Astrocyte of the cerebellum (primary cell): ENCODE measurements around the gene APPBP2.

Experiments
- DNase-seq: peaks from one replicate; pipeline ENCODE4 v3.0.0-alpha.2; 2011; ENCODE audit warnings: low read depth
- H3K4me3 ChIP-seq: 2 replicates; pipeline ENCODE4 v1.5.1; 2011; ENCODE audit warnings: mild to moderate bottlenecking, low read depth, low read length, moderate library complexity
- CTCF ChIP-seq: IDR thresholded peaks from 2 replicates; pipeline ENCODE4 v1.5.1; 2012; ENCODE audit warnings: low read length, low read depth, moderate library complexity, mild to moderate bottlenecking; ENCODE audit errors: missing control alignments
- in situ Hi-C: cut with HindIII; loops from 2 replicates; pipeline ENCODE4 v1.10.0; 2017; ENCODE audit warnings: low sequenced_read_pairs

Gene APPBP2, protein sequence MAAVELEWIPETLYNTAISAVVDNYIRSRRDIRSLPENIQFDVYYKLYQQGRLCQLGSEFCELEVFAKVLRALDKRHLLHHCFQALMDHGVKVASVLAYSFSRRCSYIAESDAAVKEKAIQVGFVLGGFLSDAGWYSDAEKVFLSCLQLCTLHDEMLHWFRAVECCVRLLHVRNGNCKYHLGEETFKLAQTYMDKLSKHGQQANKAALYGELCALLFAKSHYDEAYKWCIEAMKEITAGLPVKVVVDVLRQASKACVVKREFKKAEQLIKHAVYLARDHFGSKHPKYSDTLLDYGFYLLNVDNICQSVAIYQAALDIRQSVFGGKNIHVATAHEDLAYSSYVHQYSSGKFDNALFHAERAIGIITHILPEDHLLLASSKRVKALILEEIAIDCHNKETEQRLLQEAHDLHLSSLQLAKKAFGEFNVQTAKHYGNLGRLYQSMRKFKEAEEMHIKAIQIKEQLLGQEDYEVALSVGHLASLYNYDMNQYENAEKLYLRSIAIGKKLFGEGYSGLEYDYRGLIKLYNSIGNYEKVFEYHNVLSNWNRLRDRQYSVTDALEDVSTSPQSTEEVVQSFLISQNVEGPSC

DNA sequence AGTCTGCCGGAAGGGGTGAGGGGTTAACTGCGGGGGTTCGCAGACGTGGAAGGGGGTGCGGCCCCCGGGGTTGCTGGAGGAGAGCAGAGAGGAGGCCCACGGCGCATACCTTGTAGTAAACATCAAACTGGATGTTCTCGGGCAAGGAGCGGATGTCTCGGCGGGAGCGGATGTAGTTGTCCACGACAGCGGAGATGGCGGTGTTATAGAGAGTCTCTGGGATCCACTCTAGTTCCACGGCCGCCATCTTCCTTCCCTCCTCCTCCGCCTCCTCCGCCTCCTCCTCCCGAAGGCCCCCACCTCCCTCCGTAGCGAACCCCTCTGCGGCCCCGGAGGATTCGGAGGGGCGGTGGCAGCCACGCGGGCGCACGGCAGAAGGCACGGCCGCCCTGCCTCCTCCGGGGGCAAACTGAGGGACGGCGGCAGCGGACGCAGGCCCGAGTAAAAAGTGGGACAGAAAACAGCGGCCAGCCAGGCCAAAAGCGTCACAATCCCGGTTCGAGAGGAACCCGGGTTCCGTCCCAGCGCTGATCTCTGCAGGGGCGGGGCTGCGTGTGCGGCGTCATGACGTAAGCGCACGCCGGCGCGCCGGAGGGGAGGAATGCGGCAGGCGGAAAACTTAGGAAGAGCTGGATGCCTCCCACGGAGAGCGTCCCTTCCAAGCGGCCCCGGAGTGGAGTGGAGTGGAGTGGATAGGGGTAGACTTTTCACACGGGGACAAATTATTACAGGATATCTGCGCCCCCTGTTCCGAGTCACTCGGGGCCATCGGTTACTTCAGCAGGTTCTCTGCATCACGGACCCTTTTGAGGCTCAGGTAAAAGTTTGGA, at the start of gene APPBP2:
Gene APPBP2 (minus strand): TSS at position 558 of the 830 bp plus-strand sequence. CDS start 311 bp downstream, at position 247.
- DNase-seq: peak; percentile 66
- in situ Hi-C loops: no loop called here
- H3K4me3 ChIP-seq: peak within 1 kb of the TSS; percentile 63
- TF ChIP-seq CTCF: no peak

DNA sequence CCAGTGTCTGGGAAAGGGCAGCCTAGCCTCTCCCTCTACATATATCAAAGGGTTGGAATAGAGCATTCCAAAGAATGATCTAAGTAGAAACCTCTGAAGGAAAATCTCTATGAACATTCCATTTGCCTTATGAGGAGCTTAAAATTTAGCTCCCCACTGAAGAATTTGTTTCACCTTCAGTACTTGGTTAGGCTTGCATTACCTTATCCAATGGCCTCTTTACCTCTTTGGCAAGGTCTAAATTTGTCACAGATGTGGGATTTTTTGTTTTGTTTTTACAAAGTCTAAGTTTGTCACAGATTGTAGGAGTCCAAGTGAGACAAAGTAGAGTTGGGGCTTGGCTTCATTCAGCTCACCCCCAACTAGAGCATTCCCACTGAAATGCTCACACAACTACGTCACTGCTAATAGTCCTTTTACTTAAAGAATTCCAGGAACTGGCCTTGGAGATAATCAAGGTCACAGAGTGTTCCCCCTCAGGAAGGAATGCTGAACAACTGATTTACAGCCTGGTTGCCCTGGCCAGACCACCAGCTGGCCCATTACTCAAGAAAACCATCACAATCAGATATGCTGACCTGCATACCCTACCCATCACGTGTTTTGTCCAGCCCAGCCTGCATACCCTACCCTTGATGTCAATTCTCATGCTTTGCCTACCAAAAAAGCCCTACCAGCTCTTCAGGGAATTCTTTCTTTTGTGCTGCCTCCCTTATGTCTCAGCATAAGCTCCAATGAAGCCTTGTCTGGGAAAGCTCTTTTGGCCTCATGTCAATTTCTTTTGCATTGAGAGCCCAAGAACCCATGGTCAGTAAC, 47.4 kb upstream of the APPBP2 start:
- TF ChIP-seq CTCF: no peak
- in situ Hi-C loops: no loop called here
- no peak for DNase-seq
- H3K4me3 ChIP-seq: no peak overlapping the region

DNA sequence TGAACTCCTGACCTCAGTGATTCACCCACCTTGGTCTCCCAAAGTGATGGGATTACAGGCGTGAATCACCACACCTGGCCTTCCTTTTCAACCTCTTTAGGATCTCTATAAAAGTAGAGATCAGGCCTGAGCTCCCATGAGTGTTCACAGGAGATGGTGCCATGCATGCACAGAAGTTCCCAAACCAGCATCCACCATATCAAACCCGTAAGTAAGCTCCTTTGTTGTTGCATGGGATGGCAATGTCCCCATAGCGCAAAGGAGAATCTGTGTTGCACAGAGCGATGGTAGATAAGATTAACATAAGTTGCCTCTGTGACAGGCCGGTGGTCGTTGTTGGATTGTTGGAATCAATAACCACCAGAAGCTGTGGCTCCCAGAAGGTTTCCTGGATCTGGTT, 39.2 kb upstream of the APPBP2 start:
- no peak for TF ChIP-seq CTCF
- no peak overlapping the region for H3K4me3 ChIP-seq
- DNase-seq: no peak
- in situ Hi-C loops: no loop called here

- in situ Hi-C loops: no loop called here
- no peak for TF ChIP-seq CTCF
- H3K4me3 ChIP-seq: no peak overlapping the region
- DNase-seq: no peak
Measured at GRCh38 chr17:60563743-60564142, 37.7 kb upstream of the APPBP2 start.

GRCh38 chr17:60562421-60562820, 36.4 kb upstream of the APPBP2 start:
- no peak overlapping the region for H3K4me3 ChIP-seq
- DNase-seq: no peak
- in situ Hi-C loops: no loop called here
- TF ChIP-seq CTCF: no peak

DNA sequence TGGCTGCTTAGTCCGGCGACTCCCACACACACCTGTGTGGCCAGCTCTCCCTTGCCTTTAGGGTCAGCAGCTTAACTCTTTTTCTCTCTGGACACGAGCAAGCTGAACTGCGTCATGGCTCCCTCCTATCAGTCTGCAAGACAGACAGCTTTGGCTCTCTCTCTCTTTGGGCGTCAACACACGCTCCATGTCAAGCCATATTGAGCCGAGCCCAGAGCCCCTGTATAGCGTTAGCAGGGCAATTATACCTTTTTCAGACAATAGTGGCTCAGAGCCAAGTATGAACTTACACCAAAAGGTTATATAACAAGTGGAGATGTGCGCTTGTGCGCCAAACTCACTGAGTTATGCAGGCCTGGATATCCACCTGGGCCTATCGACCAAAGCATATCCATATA, 34.8 kb upstream of the APPBP2 start:
- no peak for DNase-seq
- TF ChIP-seq CTCF: no peak
- in situ Hi-C loops: no loop called here
- no peak overlapping the region for H3K4me3 ChIP-seq
